LNCAP (cell line): ENCODE data around the gene NCKAP5.

Experiments
- CTCF ChIP-seq: fragments of 450-650 bp; IDR thresholded peaks from 2 replicates; pipeline ENCODE4 v1.5.1; 2017; ENCODE audit warnings: mild to moderate bottlenecking

NCKAP5 gene

GRCh38 chr2:133293544-133294353, 274.5 kb downstream of the NCKAP5 start:
- TF ChIP-seq CTCF: no peak

GRCh38 chr2:133292259-133292658, 276.0 kb downstream of the NCKAP5 start:
- no peak for TF ChIP-seq CTCF

- no peak for TF ChIP-seq CTCF
These were observed 280.6 kb downstream of the NCKAP5 start for GRCh38 chr2:133287709-133288108.

- no peak for TF ChIP-seq CTCF
These were observed 281.8 kb downstream of the NCKAP5 start for GRCh38 chr2:133286326-133286922.

GRCh38 chr2:133273031-133273430, 295.2 kb downstream of the NCKAP5 start:
- no peak for TF ChIP-seq CTCF

- no peak for TF ChIP-seq CTCF
These were observed 297.2 kb downstream of the NCKAP5 start for GRCh38 chr2:133271105-133271504.

GRCh38 chr2:133270550-133270949, 297.7 kb downstream of the NCKAP5 start:
- TF ChIP-seq CTCF: no peak
